NT2/D1 (cell line): ENCODE data around the gene C1QB.
"Not testable (repeated sequence)": the region's sequence is repeated elsewhere in the genome, so short reads cannot be mapped to it uniquely, and the experiment has no call there.

Source experiments
- DNase-seq: peaks from one replicate; pipeline ENCODE4 v3.0.0-alpha.2; 2011; ENCODE audit warnings: low read depth, low spot score
- H3K27me3 ChIP-seq: 2 replicates; pipeline ENCODE4 v1.6.0; 2011; ENCODE audit warnings: mild to moderate bottlenecking; ENCODE audit not compliant: insufficient read length, insufficient read depth
- H3K36me3 ChIP-seq: 2 replicates; pipeline ENCODE4 v1.6.1; 2011; ENCODE audit warnings: mild to moderate bottlenecking, low read length, mixed read lengths; ENCODE audit not compliant: insufficient read depth, insufficient read length
- H3K4me1 ChIP-seq: 2 replicates; pipeline ENCODE4 v1.5.1; 2011; ENCODE audit not compliant: insufficient read depth, insufficient read length
- H3K4me3 ChIP-seq: 2 replicates; pipeline ENCODE4 v1.5.1; 2011; ENCODE audit warnings: low read depth; ENCODE audit not compliant: insufficient read length
- H3K9ac ChIP-seq: 2 replicates; pipeline ENCODE4 v1.6.0; 2011; ENCODE audit warnings: low read depth; ENCODE audit not compliant: insufficient read length
- H3K9me3 ChIP-seq: 2 replicates; pipeline ENCODE4 v1.5.1; 2011; ENCODE audit warnings: mild to moderate bottlenecking, low read length; ENCODE audit not compliant: insufficient read depth
- SUZ12 ChIP-seq: IDR thresholded peaks from 2 replicates; pipeline ENCODE4 v1.6.1; 2011; ENCODE audit not compliant: insufficient read length, insufficient read depth; ENCODE audit errors: extremely low read depth
- YY1 ChIP-seq: IDR thresholded peaks from 2 replicates; pipeline ENCODE4 v1.6.1; 2011; ENCODE audit not compliant: insufficient read length, insufficient read depth
- ZNF274 ChIP-seq: IDR thresholded peaks from 2 replicates; pipeline ENCODE4 v1.6.1; 2011; ENCODE audit warnings: mild to moderate bottlenecking, low read depth, low read length

C1QB gene

GRCh38 chr1:22666412-22666811 lies 13.4 kb downstream of the C1QB start:
- Histone ChIP-seq H3K4me1 (peaks cover 2% of the 10 kb centered on the region), H3K27me3 (no peaks in the 10 kb centered on the region), H3K36me3 (no peaks in the 10 kb centered on the region), H3K9ac (no peak overlapping the region), H3K4me3 (no peak overlapping the region), H3K9me3 (no peaks in the 10 kb centered on the region)
- TF ChIP-seq SUZ12: no peak
- TF ChIP-seq ZNF274: no peak
- TF ChIP-seq YY1: no peak
- no peak for DNase-seq

GRCh38 chr1:22668840-22669239 lies 15.8 kb downstream of the C1QB start:
- H3K9ac ChIP-seq, H3K9me3 ChIP-seq, H3K27me3 ChIP-seq, DNase-seq, H3K36me3 ChIP-seq, H3K4me3 ChIP-seq, H3K4me1 ChIP-seq: not testable (repeated sequence)

GRCh38 chr1:22670352-22670975 lies 17.4 kb downstream of the C1QB start:
- Histone ChIP-seq H3K4me3 (no peak overlapping the region), H3K9me3 (no peaks in the 10 kb centered on the region), H3K9ac (no peak overlapping the region), H3K4me1 (peaks cover 4% of the 10 kb centered on the region), H3K27me3 (no peaks in the 10 kb centered on the region), H3K36me3 (no peaks in the 10 kb centered on the region)
- no peak for DNase-seq
- no peak for TF ChIP-seq ZNF274
- TF ChIP-seq SUZ12: no peak
- no peak for TF ChIP-seq YY1

GRCh38 chr1:22671999-22672398 lies 19.0 kb downstream of the C1QB start:
- Histone ChIP-seq H3K4me3 (no peak overlapping the region), H3K36me3 (no peaks in the 10 kb centered on the region), H3K9ac (no peak overlapping the region), H3K27me3 (no peaks in the 10 kb centered on the region), H3K9me3 (no peaks in the 10 kb centered on the region), H3K4me1 (peaks cover 4% of the 10 kb centered on the region)
- TF ChIP-seq YY1 (no peak), SUZ12 (no peak), ZNF274 (no peak)
- no peak for DNase-seq

GRCh38 chr1:22673486-22674409 lies 20.7 kb downstream of the C1QB start:
- TF ChIP-seq SUZ12 (no peak), ZNF274 (no peak), YY1 (no peak)
- DNase-seq: no peak
- H3K36me3 ChIP-seq: no peaks in the 10 kb centered on the region
- H3K27me3 ChIP-seq: no peaks in the 10 kb centered on the region
- H3K4me3 ChIP-seq: no peak overlapping the region
- no peak overlapping the region for H3K9ac ChIP-seq
- H3K4me1 ChIP-seq: peaks cover 2% of the 10 kb centered on the region
- no peaks in the 10 kb centered on the region for H3K9me3 ChIP-seq

GRCh38 chr1:22674410-22674749 lies 21.3 kb downstream of the C1QB start:
- Histone ChIP-seq H3K9ac (no peak overlapping the region), H3K9me3 (no peaks in the 10 kb centered on the region), H3K4me1 (peaks cover 6% of the 10 kb centered on the region), H3K27me3 (no peaks in the 10 kb centered on the region), H3K36me3 (no peaks in the 10 kb centered on the region), H3K4me3 (no peak overlapping the region)
- no peak for DNase-seq
- TF ChIP-seq ZNF274 (no peak), SUZ12 (no peak), YY1 (no peak)

GRCh38 chr1:22676151-22676550 lies 23.1 kb downstream of the C1QB start:
- not testable (repeated sequence) for H3K9me3 ChIP-seq, DNase-seq, H3K4me1 ChIP-seq, H3K27me3 ChIP-seq, H3K9ac ChIP-seq, H3K4me3 ChIP-seq, H3K36me3 ChIP-seq
